Daoy (cell line): ENCODE results near the gene SPAG6. TPM values are rescaled to one million over a fixed set of nuclear protein-coding genes. Genes with fewer than 3 reads are reported as not detected.

Experiments
- DNase-seq: peaks from one replicate; pipeline ENCODE4 v3.0.0-alpha.2; 2015; ENCODE audit warnings: low read depth
- total RNA-seq: library from RNA; depleted of rRNA; stranded (reverse); fragments of >200 nt; shearing (Covaris generic); gene quantifications from 2 replicates; pipeline ENCODE4 v1.2.3, GENCODE V29; 2014; rRNA removed

Gene SPAG6
- total RNA-seq, 1 experiment from 2014 or later: 0.74 TPM

DNA sequence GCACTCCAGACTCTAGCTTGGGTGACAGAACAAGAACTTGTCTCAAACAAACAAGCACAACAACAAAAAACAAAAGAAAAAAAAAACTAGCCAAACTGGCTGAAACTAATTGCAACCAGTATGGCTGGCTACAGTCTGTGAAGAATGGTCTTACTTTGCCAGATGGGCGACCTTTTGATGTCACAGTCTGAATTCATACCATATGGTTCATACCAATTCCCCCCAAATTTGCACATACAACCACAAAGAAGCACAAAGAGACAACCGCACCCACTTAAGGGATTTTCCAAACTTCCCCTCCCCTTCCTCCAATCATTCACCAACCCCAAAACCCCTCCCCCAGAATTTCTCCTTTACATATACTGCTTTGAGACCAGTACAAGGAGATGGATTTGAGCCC lies 114.2 kb downstream of the SPAG6 start:
- DNase-seq: no peak

GRCh38 chr10:22460101-22460500 lies 114.8 kb downstream of the SPAG6 start:
- DNase-seq: no peak

DNA sequence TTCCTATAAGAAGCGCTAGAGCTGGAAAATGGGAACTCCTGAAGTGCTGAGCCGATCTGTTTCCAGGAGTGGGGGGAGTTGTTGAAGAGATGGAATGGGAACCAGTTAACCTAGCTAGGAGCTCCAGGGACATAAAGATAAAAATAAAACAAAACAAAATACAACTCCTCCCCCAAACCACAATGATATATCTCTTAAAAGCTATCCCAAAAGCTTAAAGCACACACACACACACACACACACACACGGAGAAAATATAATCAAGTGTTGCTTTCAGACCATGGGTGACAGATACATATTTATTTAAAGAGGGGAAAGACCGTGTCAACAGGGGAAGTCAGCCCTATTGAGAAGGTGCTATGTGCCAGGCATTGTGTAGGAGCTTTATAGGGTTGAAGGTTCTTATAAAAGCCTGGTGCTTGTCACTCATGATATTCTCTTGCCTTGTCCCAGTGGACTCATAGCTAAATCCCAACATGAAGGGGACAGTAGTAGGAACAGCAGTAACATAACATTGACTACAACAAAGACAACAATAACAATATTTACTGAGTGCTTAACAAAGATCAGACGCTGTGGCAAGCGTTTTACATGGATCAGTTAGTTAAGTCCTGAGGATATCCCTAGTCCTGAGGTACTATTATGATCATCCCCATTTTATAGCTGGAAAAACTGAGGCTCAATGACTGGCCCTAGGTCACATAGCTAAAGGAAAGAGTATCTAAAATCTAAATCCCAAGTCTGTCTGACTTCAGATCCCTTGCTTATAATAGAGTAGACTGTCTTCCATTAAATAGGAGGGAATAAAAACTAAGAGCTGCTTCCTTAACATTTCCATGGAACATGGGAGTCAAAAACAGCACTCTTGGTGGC lies 115.5 kb downstream of the SPAG6 start:
- no peak for DNase-seq

GRCh38 chr10:22461891-22462290 lies 116.6 kb downstream of the SPAG6 start:
- DNase-seq: no peak

- DNase-seq: no peak
Observed at GRCh38 chr10:22463255-22463654, 118.0 kb downstream of the SPAG6 start.

GRCh38 chr10:22464966-22465629 lies 119.8 kb downstream of the SPAG6 start:
- no peak for DNase-seq

GRCh38 chr10:22466763-22467334 lies 121.6 kb downstream of the SPAG6 start:
- DNase-seq: no peak

Other genes starting within 250 kb of the SPAG6 start
- not detected in 2 replicates for gene EBLN1, start 127.5 kb upstream of the SPAG6 start, total RNA-seq
- gene COMMD3, start 29.1 kb upstream of the SPAG6 start, total RNA-seq: 33.4 and 47.7 TPM in 2 replicates
- 83.7 and 96.8 TPM in 2 replicates for gene BMI1, start 24.4 kb upstream of the SPAG6 start, total RNA-seq